HK-2 (cell line): ENCODE results near the gene TAB2.
"Not testable (repeated sequence)": the region's sequence is repeated elsewhere in the genome, so short reads cannot be mapped to it uniquely, and the experiment has no call there.

Experiments
- DNase-seq: peaks from one replicate; pipeline ENCODE4 v3.0.0-alpha.2; 2018; ENCODE audit not compliant: unreplicated experiment

The TAB2 gene

GRCh38 chr6:149457316-149457884 lies 139.9 kb downstream of the TAB2 start:
- no peak for DNase-seq

- no peak for DNase-seq
Measured at GRCh38 chr6:149458196-149458595, 140.7 kb downstream of the TAB2 start.

GRCh38 chr6:149458806-149459205 lies 141.3 kb downstream of the TAB2 start:
- no peak for DNase-seq

- no peak for DNase-seq
Measured at GRCh38 chr6:149459761-149460160, 142.2 kb downstream of the TAB2 start.

- DNase-seq = not testable (repeated sequence)
Measured at GRCh38 chr6:149460249-149460648, 142.7 kb downstream of the TAB2 start.
